K562 (cell line): Measurements from ENCODE around the gene MYOZ2. TPM values are rescaled to one million over a fixed set of nuclear protein-coding genes. Genes with fewer than 3 reads are reported as not detected.

Source experiments
- CBX2 ChIP-seq: fragments of 200-600 bp; sonication (generic); IDR thresholded peaks from one replicate; pipeline ENCODE4 v1.6.1; 2012; ENCODE audit warnings: mild to moderate bottlenecking, low read length, inconsistent platforms; ENCODE audit not compliant: insufficient read depth, poor library complexity, severe bottlenecking
- EP400 ChIP-seq: fragments of 450-650 bp; IDR thresholded peaks from 2 replicates; pipeline ENCODE4 v1.6.1; 2017; ENCODE audit warnings: antibody characterized with exemption, mild to moderate bottlenecking, moderate library complexity
- HDAC1 ChIP-seq, 2 experiments: fragments of 450-650 bp; IDR thresholded peaks; 2 replicates each; pipeline ENCODE4 v1.6.1; 2016 to 2017; ENCODE audit warnings: inconsistent platforms in 1 of 2, mild to moderate bottlenecking in 1 of 2, moderate library complexity in 1 of 2
- HDAC2 ChIP-seq: fragments of 450-650 bp; IDR thresholded peaks from 2 replicates; pipeline ENCODE4 v1.6.1; 2016; ENCODE audit warnings: mild to moderate bottlenecking
- HSF4 ChIP-seq: fragments of 250-450 bp; sonication (Bioruptor Pico); IDR thresholded peaks from 2 replicates; pipeline ENCODE4 v2.1.2; 2022; ENCODE audit warnings: mild to moderate bottlenecking, moderate library complexity, borderline replicate concordance
- MAFK ChIP-seq: IDR thresholded peaks from 2 replicates; pipeline ENCODE4 v1.6.1; 2011; ENCODE audit warnings: low read length, improper control_type of control experiment
- MAZ ChIP-seq, 2 experiments: fragments of 450-650 bp in 1 of 2; sonication (generic) in 1 of 2; formaldehyde crosslinking; IDR thresholded peaks in 1 of 2; conservative IDR thresholded peaks in 1 of 2; 2 replicates each; pipeline versions ENCODE4 v1.4.0 to v1.5.0; 2020; ENCODE audit warnings: mild to moderate bottlenecking in 1 of 2, missing genetic modification reagents in 1 of 2
- NCOA4 ChIP-seq: fragments of 450-650 bp; IDR thresholded peaks from 2 replicates; pipeline ENCODE4 v1.6.1; 2018; ENCODE audit warnings: mild to moderate bottlenecking; ENCODE audit not compliant: partially characterized antibody
- NFE2L1 ChIP-seq: fragments of 450-650 bp; IDR thresholded peaks from 2 replicates; pipeline ENCODE4 v1.6.1; 2016; ENCODE audit warnings: missing genetic modification characterization, low read depth, mild to moderate bottlenecking, missing compliant biosample characterization, moderate library complexity, borderline replicate concordance
- RBBP5 ChIP-seq: fragments of 200-600 bp; sonication (generic); IDR thresholded peaks from 2 replicates; pipeline ENCODE4 v1.6.1; 2012; ENCODE audit warnings: borderline replicate concordance, mild to moderate bottlenecking, low read length, control low read depth, inconsistent platforms; ENCODE audit not compliant: insufficient read depth, poor library complexity, severe bottlenecking
- TEAD4 ChIP-seq, 2 experiments: sonication (generic) in 1 of 2; formaldehyde crosslinking in 1 of 2; IDR thresholded peaks; 2 replicates each; pipeline versions ENCODE4 v1.6.1 to v1.8.0; 2012 to 2022; ENCODE audit warnings: borderline replicate concordance in 1 of 2, inconsistent platforms in 1 of 2, low read length in 1 of 2, mild to moderate bottlenecking in 1 of 2, missing genetic modification reagents in 1 of 2
- ZNF609 ChIP-seq: sonication (generic); formaldehyde crosslinking; IDR thresholded peaks from 2 replicates; pipeline ENCODE4 v1.8.1; 2023; ENCODE audit warnings: missing genetic modification reagents, mild to moderate bottlenecking, borderline replicate concordance
- polyA plus RNA-seq, 8 experiments: library from polyadenylated mRNA; depleted of rRNA in 4 of 8; stranded (reverse) in 5 of 8; unstranded in 3 of 8; fragments of >200 nt; fragmentation: Nextera tagmentation in 2 of 8; fragmentation: Illumina TruSeq in 1 of 8; extraction: Ambion mirVana in 2 of 8; extraction: Trizol in 1 of 8; gene quantifications; 2 replicates each; pipeline versions ENCODE4 v1.2.1 to v1.2.3, GENCODE V29; 2011 to 2014; ENCODE audit warnings: inconsistent platforms in 1 of 8, missing spikeins in 1 of 8
- total RNA-seq, 7 experiments: library from RNA; depleted of rRNA in 6 of 7; stranded (reverse); fragments of >200 nt in 6 of 7; fragmentation: Illumina TruSeq in 2 of 7; extraction: Trizol in 2 of 7; gene quantifications; 2 replicates each; pipeline versions ENCODE4 v1.2.1 to v1.2.3, GENCODE V29; 2011 to 2021; ENCODE audit warnings: low replicate concordance in 1 of 7
- TF ChIP-seq, protein P1 (sequence below), 2 experiments: fragments of 450-650 bp; IDR thresholded peaks; 2 replicates each; pipeline ENCODE4 v1.6.1; 2016
- TF ChIP-seq, protein P2 (sequence below), 2 experiments: IDR thresholded peaks; 2 replicates each; pipeline ENCODE4 v1.6.1; 2011; ENCODE audit warnings: borderline replicate concordance in 1 of 2, control low read depth in 1 of 2, low read depth in 1 of 2, low read length in 1 of 2, mild to moderate bottlenecking in 1 of 2, mixed read lengths in 1 of 2, moderate library complexity in 1 of 2; ENCODE audit not compliant: insufficient read depth in 1 of 2, insufficient read length in 1 of 2, poor library complexity in 1 of 2, severe bottlenecking in 1 of 2; ENCODE audit errors: extremely low read depth in 1 of 2
- TF ChIP-seq, protein P3 (sequence below): fragments of 250-450 bp; sonication (Bioruptor Pico); IDR thresholded peaks from 2 replicates; pipeline ENCODE4 v1.5.0; 2020; ENCODE audit warnings: mild to moderate bottlenecking, borderline replicate concordance

Gene MYOZ2
- total and polyA plus RNA-seq, 9 of the 15 experiments (the other 6 are each of a cell fraction or from before 2014, with no cell fraction given): not detected

- TF ChIP-seq ZNF609 (no peak; the same call in 1 of the 2 replicates), NCOA4 (no peak), TEAD4 (IDR thresholded peaks at IDR 0.05; ENCODE audit: low read length) (peak; percentile 55), TEAD4 (CRISPR knock-in tag; IDR thresholded peaks at IDR 0.05; ENCODE audit: borderline replicate concordance) (no peak), HDAC2 (no peak), HSF4 (CRISPR knock-in tag) (no peak), NFE2L1 (tag) (no peak), HDAC1 (IDR thresholded peaks at IDR 0.05) (peak in 1 of 2 experiments; percentile 63; a peak in 2 of 4 replicates), MAFK (no peak), MAZ (CRISPR knock-in tag; conservative IDR thresholded peaks at IDR 0.05 in 1 of 2, IDR thresholded peaks at IDR 0.05 in 1 of 2) (peak; percentile 39 to 58), EP400 (peak; percentile 64), RBBP5 (peak; percentile 7), CBX2 (no peak)
- TF ChIP-seq, protein P1, sequence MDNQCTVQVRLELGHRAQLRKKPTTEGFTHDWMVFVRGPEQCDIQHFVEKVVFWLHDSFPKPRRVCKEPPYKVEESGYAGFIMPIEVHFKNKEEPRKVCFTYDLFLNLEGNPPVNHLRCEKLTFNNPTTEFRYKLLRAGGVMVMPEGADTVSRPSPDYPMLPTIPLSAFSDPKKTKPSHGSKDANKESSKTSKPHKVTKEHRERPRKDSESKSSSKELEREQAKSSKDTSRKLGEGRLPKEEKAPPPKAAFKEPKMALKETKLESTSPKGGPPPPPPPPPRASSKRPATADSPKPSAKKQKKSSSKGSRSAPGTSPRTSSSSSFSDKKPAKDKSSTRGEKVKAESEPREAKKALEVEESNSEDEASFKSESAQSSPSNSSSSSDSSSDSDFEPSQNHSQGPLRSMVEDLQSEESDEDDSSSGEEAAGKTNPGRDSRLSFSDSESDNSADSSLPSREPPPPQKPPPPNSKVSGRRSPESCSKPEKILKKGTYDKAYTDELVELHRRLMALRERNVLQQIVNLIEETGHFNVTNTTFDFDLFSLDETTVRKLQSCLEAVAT (IDR thresholded peaks at IDR 0.05): peak in 1 of 2 experiments; percentile 71; a peak in 1 of 4 replicates
- TF ChIP-seq, protein P2, sequence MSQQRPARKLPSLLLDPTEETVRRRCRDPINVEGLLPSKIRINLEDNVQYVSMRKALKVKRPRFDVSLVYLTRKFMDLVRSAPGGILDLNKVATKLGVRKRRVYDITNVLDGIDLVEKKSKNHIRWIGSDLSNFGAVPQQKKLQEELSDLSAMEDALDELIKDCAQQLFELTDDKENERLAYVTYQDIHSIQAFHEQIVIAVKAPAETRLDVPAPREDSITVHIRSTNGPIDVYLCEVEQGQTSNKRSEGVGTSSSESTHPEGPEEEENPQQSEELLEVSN (IDR thresholded peaks at IDR 0.05; ENCODE audit: borderline replicate concordance in 1 of 2, extremely low read depth in 1 of 2, insufficient read depth in 1 of 2, insufficient read length in 1 of 2, low read depth in 1 of 2, low read length in 1 of 2, poor library complexity in 1 of 2, severe bottlenecking in 1 of 2): peak in 1 of 2 experiments; percentile 51
- TF ChIP-seq, protein P3, sequence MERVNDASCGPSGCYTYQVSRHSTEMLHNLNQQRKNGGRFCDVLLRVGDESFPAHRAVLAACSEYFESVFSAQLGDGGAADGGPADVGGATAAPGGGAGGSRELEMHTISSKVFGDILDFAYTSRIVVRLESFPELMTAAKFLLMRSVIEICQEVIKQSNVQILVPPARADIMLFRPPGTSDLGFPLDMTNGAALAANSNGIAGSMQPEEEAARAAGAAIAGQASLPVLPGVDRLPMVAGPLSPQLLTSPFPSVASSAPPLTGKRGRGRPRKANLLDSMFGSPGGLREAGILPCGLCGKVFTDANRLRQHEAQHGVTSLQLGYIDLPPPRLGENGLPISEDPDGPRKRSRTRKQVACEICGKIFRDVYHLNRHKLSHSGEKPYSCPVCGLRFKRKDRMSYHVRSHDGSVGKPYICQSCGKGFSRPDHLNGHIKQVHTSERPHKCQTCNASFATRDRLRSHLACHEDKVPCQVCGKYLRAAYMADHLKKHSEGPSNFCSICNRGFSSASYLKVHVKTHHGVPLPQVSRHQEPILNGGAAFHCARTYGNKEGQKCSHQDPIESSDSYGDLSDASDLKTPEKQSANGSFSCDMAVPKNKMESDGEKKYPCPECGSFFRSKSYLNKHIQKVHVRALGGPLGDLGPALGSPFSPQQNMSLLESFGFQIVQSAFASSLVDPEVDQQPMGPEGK (CRISPR knock-in tag): no peak
Observed at GRCh38 chr4:119212234-119212963, 76.8 kb downstream of the MYOZ2 start, which contains the start of gene USP53 (continued).
